ENCODE data around the gene SPTLC1. TPM values are rescaled to one million over a fixed set of nuclear protein-coding genes. Genes with fewer than 3 reads are reported as not detected.
"Not testable (repeated sequence)": the region's sequence is repeated elsewhere in the genome, so short reads cannot be mapped to it uniquely, and the experiment has no call there.

The SPTLC1 gene
- polyA plus RNA-seq, 4 donors = 13.4 to 86.5 (median 37.9) TPM

DNA sequence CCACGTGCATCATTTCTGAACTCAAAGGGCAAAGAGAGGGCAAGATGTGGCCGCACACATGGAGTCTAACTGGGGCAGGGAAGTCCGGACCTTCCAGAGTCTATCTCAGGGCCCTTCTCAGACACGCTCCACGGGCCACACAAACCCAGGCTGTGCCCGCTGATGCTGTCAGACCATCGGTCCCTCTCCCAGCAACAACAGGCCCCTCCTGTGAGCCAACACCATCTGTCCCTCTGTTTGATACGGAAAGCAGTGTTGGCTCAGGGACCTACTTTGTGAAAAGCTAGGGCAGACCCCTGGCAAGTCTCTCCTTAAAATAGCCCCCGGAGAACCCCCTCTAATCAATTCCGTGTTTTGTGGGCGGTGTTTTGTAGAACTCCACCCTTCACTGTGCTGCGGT lies 40.5 kb upstream of the SPTLC1 start:
- H3K27me3 ChIP-seq (ENCODE audit: control insufficient read depth in 3 of 3, insufficient read depth in 3 of 3, low read length in 3 of 3); H3K9me3 ChIP-seq (ENCODE audit: control insufficient read depth in 2 of 2, insufficient read depth in 1 of 2, low read depth in 1 of 2, low read length in 1 of 2); FAIRE-seq; H3K4me3 ChIP-seq (ENCODE audit: low read depth in 1 of 3, low read length in 3 of 3); DNase-seq; H3K4me1 ChIP-seq (ENCODE audit: control insufficient read depth in 3 of 3, insufficient read depth in 2 of 3, low read depth in 1 of 3, low read length in 2 of 3); H3K36me3 ChIP-seq (ENCODE audit: control insufficient read depth in 3 of 3, insufficient read depth in 2 of 3, low read depth in 1 of 3, low read length in 3 of 3); H3K27ac ChIP-seq (ENCODE audit: low read depth in 1 of 3, low read length in 2 of 3): not testable (repeated sequence)
- WGBS, 3 donors = 79 to 89% (median 88%) methylated on average over 12 of the region's 12 CpGs

DNA sequence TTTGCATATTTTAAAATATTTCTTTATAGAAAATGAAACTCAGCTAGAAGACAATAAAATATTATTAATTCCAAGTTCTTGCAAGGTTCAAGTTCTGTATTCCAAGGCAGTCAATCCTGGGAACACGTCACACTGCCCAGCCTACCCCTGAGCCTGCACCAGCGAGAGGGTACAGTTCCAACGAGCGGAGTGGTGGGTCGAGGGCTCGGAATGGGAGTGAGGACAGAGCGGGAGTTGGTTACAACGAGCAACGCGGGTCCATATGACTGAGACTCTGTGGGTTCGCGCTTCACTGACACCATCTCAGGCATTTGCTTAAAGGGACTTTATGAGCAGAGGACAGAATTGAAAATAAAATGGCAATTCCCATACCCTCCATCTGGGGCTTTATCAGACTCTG lies 40.0 kb upstream of the SPTLC1 start:
- Histone ChIP-seq H3K27me3 (ENCODE audit: control insufficient read depth in 3 of 3, insufficient read depth in 3 of 3, low read length in 3 of 3) (peaks cover 0 to 5% (median 0%) of the 10 kb centered on the region in 3 donors), H3K27ac (ENCODE audit: low read depth in 1 of 3, low read length in 2 of 3) (no peak overlapping the region), H3K9me3 (ENCODE audit: control insufficient read depth in 2 of 2, insufficient read depth in 1 of 2, low read depth in 1 of 2, low read length in 1 of 2) (no peaks in the 10 kb centered on the region), H3K36me3 (ENCODE audit: control insufficient read depth in 3 of 3, insufficient read depth in 2 of 3, low read depth in 1 of 3, low read length in 3 of 3) (no peaks in the 10 kb centered on the region), H3K4me1 (ENCODE audit: control insufficient read depth in 3 of 3, insufficient read depth in 2 of 3, low read depth in 1 of 3, low read length in 2 of 3) (no peaks in the 10 kb centered on the region), H3K4me3 (ENCODE audit: low read depth in 1 of 3, low read length in 3 of 3) (no peak overlapping the region)
- FAIRE-seq (no peak), DNase-seq (no peak)
- 88 to 90% (median 90%) methylated on average over 12 of the region's 12 CpGs for WGBS, 3 donors

DNA sequence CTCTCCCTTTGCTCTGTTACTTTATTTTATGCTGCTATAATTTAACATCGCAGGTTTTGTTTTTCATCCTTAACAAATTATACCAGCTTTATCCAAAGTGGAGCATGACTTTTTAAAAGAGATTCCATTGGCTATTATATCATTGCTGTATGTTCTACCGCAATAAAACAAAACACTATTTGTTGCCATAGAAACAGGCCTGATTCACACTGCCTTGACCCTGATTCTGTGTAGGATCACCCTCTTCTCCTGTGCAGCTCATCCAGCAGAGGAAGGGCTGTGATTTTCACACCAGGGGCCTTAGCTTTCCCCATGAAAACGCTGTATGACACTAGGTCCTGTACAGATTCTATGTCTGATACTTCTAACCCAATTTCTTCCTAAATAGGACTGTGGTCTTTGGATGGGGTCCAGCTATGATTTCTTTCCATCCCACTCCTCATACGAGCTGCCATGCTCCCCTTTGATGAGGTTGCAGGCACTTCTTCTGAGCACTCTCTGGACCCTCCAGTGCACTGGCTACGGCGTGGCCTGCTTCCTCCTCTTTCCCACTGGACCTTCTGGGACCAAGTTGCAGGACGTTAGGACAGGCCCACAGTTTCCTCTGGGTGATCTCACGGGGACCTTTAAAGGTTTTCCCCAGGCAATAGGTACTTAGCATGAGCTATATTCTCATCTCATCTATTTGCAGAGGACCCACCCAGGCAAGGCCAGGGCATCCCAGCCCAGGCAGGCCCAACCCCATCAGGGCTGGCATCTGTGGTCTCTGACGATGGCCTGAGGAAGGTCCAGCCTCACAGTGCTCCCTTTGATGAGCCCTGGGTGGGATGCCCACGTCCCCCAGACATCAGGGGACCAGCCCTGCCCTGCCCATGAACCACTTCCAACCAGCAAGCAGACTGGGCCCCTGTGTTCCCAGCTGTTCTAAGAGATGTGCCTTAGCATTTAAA lies 38.5 kb upstream of the SPTLC1 start:
- H3K27ac ChIP-seq (ENCODE audit: low read depth in 1 of 3, low read length in 2 of 3); FAIRE-seq: not testable (repeated sequence)
- WGBS, 3 donors = 64 to 70% (median 67%) methylated on average over 10 of the region's 10 CpGs

DNA sequence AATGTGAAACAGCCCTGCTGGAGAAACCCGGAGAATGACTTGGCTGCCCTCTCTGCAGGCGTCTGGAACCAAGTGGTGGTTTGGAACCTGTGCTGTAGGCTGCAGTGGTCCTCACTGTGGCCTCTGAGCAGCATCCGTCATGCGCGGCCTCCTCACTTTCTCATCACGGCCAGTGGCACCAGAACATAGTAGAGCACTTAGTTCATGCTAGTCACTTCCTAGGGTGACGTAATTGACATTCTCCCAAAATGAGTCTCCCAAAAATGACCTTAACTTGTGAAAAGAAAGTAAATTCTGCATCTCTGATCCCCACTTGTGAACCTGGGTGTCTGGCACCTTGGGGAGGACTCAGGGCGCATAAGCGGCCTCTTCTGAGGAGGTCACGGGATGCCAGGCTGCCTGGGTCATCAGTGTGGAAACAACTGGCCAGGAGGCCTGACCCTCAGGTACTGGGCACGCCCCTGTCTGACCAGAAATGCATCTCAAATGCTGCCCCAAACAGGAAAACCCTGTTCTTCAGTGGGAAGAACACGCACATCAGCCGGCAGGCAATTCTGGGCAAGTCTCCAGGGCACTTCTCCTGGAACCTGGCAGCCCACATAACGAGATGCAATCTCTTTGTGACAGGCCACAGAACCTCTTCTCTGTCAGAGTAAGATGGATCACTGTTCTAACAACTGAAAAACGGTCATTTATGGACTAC lies 36.6 kb upstream of the SPTLC1 start:
- DNase-seq (no peak), FAIRE-seq (no peak)
- Histone ChIP-seq H3K4me3 (ENCODE audit: low read depth in 1 of 3, low read length in 3 of 3) (no peak overlapping the region), H3K36me3 (ENCODE audit: control insufficient read depth in 3 of 3, insufficient read depth in 2 of 3, low read depth in 1 of 3, low read length in 3 of 3) (no peaks in the 10 kb centered on the region), H3K27me3 (ENCODE audit: control insufficient read depth in 3 of 3, insufficient read depth in 3 of 3, low read length in 3 of 3) (no peaks in the 10 kb centered on the region), H3K4me1 (ENCODE audit: control insufficient read depth in 3 of 3, insufficient read depth in 2 of 3, low read depth in 1 of 3, low read length in 2 of 3) (no peaks in the 10 kb centered on the region), H3K9me3 (ENCODE audit: control insufficient read depth in 2 of 2, insufficient read depth in 1 of 2, low read depth in 1 of 2, low read length in 1 of 2) (no peaks in the 10 kb centered on the region), H3K27ac (ENCODE audit: low read depth in 1 of 3, low read length in 2 of 3) (no peak overlapping the region)
- 62 to 65% (median 63%) methylated on average over 15 of the region's 15 CpGs for WGBS, 3 donors

More for the DNA sequence above, 38.5 kb upstream of the SPTLC1 start:
- H3K4me3 ChIP-seq (ENCODE audit: low read depth in 1 of 3, low read length in 3 of 3); H3K9me3 ChIP-seq (ENCODE audit: control insufficient read depth in 2 of 2, insufficient read depth in 1 of 2, low read depth in 1 of 2, low read length in 1 of 2); H3K27me3 ChIP-seq (ENCODE audit: control insufficient read depth in 3 of 3, insufficient read depth in 3 of 3, low read length in 3 of 3); DNase-seq; H3K36me3 ChIP-seq (ENCODE audit: control insufficient read depth in 3 of 3, insufficient read depth in 2 of 3, low read depth in 1 of 3, low read length in 3 of 3); H3K4me1 ChIP-seq (ENCODE audit: control insufficient read depth in 3 of 3, insufficient read depth in 2 of 3, low read depth in 1 of 3, low read length in 2 of 3): not testable (repeated sequence)

DNA sequence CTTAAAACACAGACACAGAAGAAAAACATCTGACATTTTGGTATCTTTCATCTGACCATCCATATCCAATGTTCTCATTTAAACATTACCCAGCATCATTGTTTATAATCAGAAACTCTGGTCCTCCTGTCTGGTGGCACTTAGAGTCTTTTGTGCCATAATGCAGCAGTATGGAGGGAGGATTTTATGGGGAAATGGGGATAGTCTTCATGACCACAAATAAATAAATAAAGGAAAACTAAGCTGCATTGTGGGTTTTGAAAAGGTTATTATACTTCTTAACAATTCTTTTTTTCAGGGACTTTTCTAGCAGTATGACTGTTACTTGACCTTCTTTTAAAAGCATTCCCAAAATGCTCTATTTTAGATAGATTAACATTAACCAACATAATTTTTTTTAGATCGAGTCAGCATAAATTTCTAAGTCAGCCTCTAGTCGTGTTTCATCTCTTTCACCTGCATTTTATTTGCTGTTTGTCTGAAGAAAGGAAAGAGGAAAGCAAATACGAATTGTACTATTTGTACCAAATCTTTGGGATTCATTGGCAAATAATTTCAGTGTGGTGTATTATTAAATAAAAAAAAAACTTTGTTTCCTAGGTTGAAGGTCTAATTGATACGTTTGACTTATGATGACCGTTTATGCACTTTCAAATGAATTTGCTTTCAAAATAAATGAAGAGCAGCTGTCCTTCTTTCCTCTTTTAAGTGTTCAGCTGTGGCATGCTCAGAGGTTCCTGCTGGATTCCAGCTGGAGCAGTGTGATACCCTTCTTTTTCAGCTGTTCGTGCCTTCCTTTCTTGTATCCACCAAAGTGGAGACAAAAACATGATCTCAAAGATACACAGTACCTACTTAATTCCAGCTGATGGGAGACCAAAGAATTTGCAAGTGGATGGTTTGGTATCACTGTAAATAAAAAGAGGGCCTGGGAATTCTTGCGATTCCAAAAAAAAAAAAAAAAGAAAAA lies 35.6 kb upstream of the SPTLC1 start:
- not testable (repeated sequence) for H3K4me3 ChIP-seq (ENCODE audit: low read depth in 1 of 3, low read length in 3 of 3); H3K4me1 ChIP-seq (ENCODE audit: control insufficient read depth in 3 of 3, insufficient read depth in 2 of 3, low read depth in 1 of 3, low read length in 2 of 3); H3K36me3 ChIP-seq (ENCODE audit: control insufficient read depth in 3 of 3, insufficient read depth in 2 of 3, low read depth in 1 of 3, low read length in 3 of 3); DNase-seq; H3K27ac ChIP-seq (ENCODE audit: low read depth in 1 of 3, low read length in 2 of 3); H3K9me3 ChIP-seq (ENCODE audit: control insufficient read depth in 2 of 2, insufficient read depth in 1 of 2, low read depth in 1 of 2, low read length in 1 of 2); H3K27me3 ChIP-seq (ENCODE audit: control insufficient read depth in 3 of 3, insufficient read depth in 3 of 3, low read length in 3 of 3); FAIRE-seq
- WGBS, 3 donors = 70 to 76% (median 71%) methylated on average over 7 of the region's 7 CpGs

DNA sequence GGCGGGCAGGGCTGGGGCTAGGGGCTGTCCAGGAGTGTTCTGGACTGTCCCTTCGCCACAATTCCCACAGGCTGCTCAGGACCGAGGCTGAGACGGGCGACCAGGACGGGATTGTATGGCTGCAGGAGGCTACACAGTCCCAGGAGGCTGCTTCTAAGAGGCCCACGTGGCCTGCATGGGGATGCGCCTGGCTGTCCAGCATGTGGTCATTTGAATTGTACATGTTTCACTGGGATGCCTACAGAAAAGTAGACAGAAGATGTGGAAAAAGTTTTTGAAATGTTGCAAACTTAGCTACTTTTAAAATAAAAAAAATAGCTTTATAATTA lies 32.6 kb upstream of the SPTLC1 start:
- Histone ChIP-seq H3K9me3 (ENCODE audit: control insufficient read depth in 2 of 2, insufficient read depth in 1 of 2, low read depth in 1 of 2, low read length in 1 of 2) (no peaks in the 10 kb centered on the region), H3K36me3 (ENCODE audit: control insufficient read depth in 3 of 3, insufficient read depth in 2 of 3, low read depth in 1 of 3, low read length in 3 of 3) (no peaks in the 10 kb centered on the region), H3K4me1 (ENCODE audit: control insufficient read depth in 3 of 3, insufficient read depth in 2 of 3, low read depth in 1 of 3, low read length in 2 of 3) (no peaks in the 10 kb centered on the region), H3K27ac (ENCODE audit: low read depth in 1 of 3, low read length in 2 of 3) (no peak overlapping the region), H3K4me3 (ENCODE audit: low read depth in 1 of 3, low read length in 3 of 3) (no peak overlapping the region), H3K27me3 (ENCODE audit: control insufficient read depth in 3 of 3, insufficient read depth in 3 of 3, low read length in 3 of 3) (peaks cover 0 to 3% (median 2%) of the 10 kb centered on the region in 3 donors)
- FAIRE-seq = no peak
- 79 to 82% (median 80%) methylated on average over 8 of the region's 8 CpGs for WGBS, 3 donors
- no peak for DNase-seq

DNA sequence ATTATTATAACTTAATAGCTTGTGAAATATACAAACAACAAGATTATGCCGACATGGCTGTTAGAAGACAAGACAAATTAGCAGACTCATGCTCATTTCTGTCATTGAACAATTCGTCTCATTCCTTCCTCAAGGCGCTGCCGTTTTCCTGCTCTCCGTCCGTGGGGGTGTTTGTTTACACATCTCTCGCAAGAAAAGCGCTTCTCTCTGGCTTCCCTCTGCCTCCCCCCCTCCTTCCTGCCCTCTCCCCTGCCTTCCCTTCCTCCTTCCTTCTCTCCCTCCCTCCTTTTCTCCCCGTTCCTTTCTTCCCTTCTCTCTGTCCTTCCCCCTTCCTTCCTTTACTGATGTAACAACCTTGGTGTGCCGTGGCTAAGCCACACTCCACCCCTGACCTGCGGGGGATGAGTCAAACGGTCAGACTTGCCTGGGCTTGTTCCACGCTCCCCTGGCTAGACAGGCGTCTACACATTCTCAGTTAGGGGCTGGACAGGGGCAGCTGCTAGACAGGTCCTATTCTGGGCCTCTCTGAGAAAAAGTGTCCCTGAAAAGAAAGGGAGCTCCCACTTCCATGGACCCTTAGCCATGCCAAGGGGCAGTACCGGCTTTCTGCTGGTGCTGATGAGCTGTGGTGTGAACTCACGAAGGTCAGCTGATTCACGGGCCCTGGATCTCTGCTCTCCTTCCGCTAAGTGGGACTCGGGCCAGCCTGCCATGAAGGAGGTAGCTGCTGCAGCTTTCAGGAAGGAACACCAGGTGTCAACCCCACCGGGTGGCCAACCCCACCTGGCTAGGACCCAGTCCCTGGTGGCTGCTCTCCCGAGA lies 32.0 kb upstream of the SPTLC1 start:
- 12 to 22% (median 21%) methylated on average over 21 of the region's 21 CpGs for WGBS, 3 donors
- H3K36me3 ChIP-seq (ENCODE audit: control insufficient read depth in 3 of 3, insufficient read depth in 2 of 3, low read depth in 1 of 3, low read length in 3 of 3) = no peaks in the 10 kb centered on the region
- H3K27ac ChIP-seq (ENCODE audit: low read depth in 1 of 3, low read length in 2 of 3) = no peak overlapping the region
- no peaks in the 10 kb centered on the region for H3K4me1 ChIP-seq (ENCODE audit: control insufficient read depth in 3 of 3, insufficient read depth in 2 of 3, low read depth in 1 of 3, low read length in 2 of 3)
- FAIRE-seq (no peak), DNase-seq (peak in 1 of 2 donors; percentile 13)
- no peaks in the 10 kb centered on the region for H3K9me3 ChIP-seq (ENCODE audit: control insufficient read depth in 2 of 2, insufficient read depth in 1 of 2, low read depth in 1 of 2, low read length in 1 of 2)
- peaks cover 0 to 3% (median 2%) of the 10 kb centered on the region in 3 donors for H3K27me3 ChIP-seq (ENCODE audit: control insufficient read depth in 3 of 3, insufficient read depth in 3 of 3, low read length in 3 of 3)
- H3K4me3 ChIP-seq (ENCODE audit: low read depth in 1 of 3, low read length in 3 of 3) = no peak overlapping the region
